ENCODE results near the gene CALD1.

CALD1 gene

GRCh38 chr7:134827436-134827835 lies 48.0 kb downstream of the CALD1 start:
- Histone ChIP-seq H3K27ac (ENCODE audit: low read depth, low read length) (no peak overlapping the region), H3K9ac (ENCODE audit: low read depth, low read length) (no peak overlapping the region), H3K27me3 (ENCODE audit: control insufficient read depth, insufficient read depth, low read length) (no peaks in the 10 kb centered on the region), H3K4me1 (ENCODE audit: control insufficient read depth, insufficient read depth, low read length) (no peaks in the 10 kb centered on the region; the same call in 1 of the 2 replicates), H3K9me3 (ENCODE audit: control insufficient read depth, insufficient read depth, low read length) (no peaks in the 10 kb centered on the region), H3K4me3 (ENCODE audit: low read depth, low read length) (no peak overlapping the region), H3K36me3 (ENCODE audit: control insufficient read depth, insufficient read depth, low read length) (no peaks in the 10 kb centered on the region)

GRCh38 chr7:134827889-134828288 lies 48.5 kb downstream of the CALD1 start:
- no peak overlapping the region for H3K27ac ChIP-seq (ENCODE audit: low read depth, low read length)
- no peak overlapping the region for H3K9ac ChIP-seq (ENCODE audit: low read depth, low read length)
- H3K36me3 ChIP-seq (ENCODE audit: control insufficient read depth, insufficient read depth, low read length) = no peaks in the 10 kb centered on the region
- H3K9me3 ChIP-seq (ENCODE audit: control insufficient read depth, insufficient read depth, low read length) = no peaks in the 10 kb centered on the region
- no peaks in the 10 kb centered on the region for H3K27me3 ChIP-seq (ENCODE audit: control insufficient read depth, insufficient read depth, low read length)
- H3K4me1 ChIP-seq (ENCODE audit: control insufficient read depth, insufficient read depth, low read length) = no peaks in the 10 kb centered on the region; the same call in 1 of the 2 replicates
- H3K4me3 ChIP-seq (ENCODE audit: low read depth, low read length) = no peak overlapping the region

- no peaks in the 10 kb centered on the region for H3K36me3 ChIP-seq (ENCODE audit: control insufficient read depth, insufficient read depth, low read length)
- H3K9me3 ChIP-seq (ENCODE audit: control insufficient read depth, insufficient read depth, low read length) = no peaks in the 10 kb centered on the region
- no peak overlapping the region for H3K9ac ChIP-seq (ENCODE audit: low read depth, low read length)
- H3K27ac ChIP-seq (ENCODE audit: low read depth, low read length) = no peak overlapping the region
- H3K27me3 ChIP-seq (ENCODE audit: control insufficient read depth, insufficient read depth, low read length) = no peaks in the 10 kb centered on the region
- H3K4me3 ChIP-seq (ENCODE audit: low read depth, low read length) = no peak overlapping the region
- H3K4me1 ChIP-seq (ENCODE audit: control insufficient read depth, insufficient read depth, low read length) = no peaks in the 10 kb centered on the region
Measured at GRCh38 chr7:134828361-134828760, 48.9 kb downstream of the CALD1 start.

- Histone ChIP-seq H3K4me1 (ENCODE audit: control insufficient read depth, insufficient read depth, low read length) (no peaks in the 10 kb centered on the region), H3K4me3 (ENCODE audit: low read depth, low read length) (no peak overlapping the region), H3K9ac (ENCODE audit: low read depth, low read length) (no peak overlapping the region), H3K27me3 (ENCODE audit: control insufficient read depth, insufficient read depth, low read length) (no peaks in the 10 kb centered on the region), H3K36me3 (ENCODE audit: control insufficient read depth, insufficient read depth, low read length) (no peaks in the 10 kb centered on the region), H3K27ac (ENCODE audit: low read depth, low read length) (no peak overlapping the region), H3K9me3 (ENCODE audit: control insufficient read depth, insufficient read depth, low read length) (no peaks in the 10 kb centered on the region)
Measured at GRCh38 chr7:134829380-134829986, 50.0 kb downstream of the CALD1 start.

- Histone ChIP-seq H3K9ac (ENCODE audit: low read depth, low read length) (no peak overlapping the region), H3K27me3 (ENCODE audit: control insufficient read depth, insufficient read depth, low read length) (no peaks in the 10 kb centered on the region), H3K27ac (ENCODE audit: low read depth, low read length) (no peak overlapping the region), H3K9me3 (ENCODE audit: control insufficient read depth, insufficient read depth, low read length) (no peaks in the 10 kb centered on the region), H3K4me1 (ENCODE audit: control insufficient read depth, insufficient read depth, low read length) (no peaks in the 10 kb centered on the region), H3K36me3 (ENCODE audit: control insufficient read depth, insufficient read depth, low read length) (no peaks in the 10 kb centered on the region), H3K4me3 (ENCODE audit: low read depth, low read length) (no peak overlapping the region)
Measured at GRCh38 chr7:134831862-134832261, 52.4 kb downstream of the CALD1 start.

- no peaks in the 10 kb centered on the region for H3K27me3 ChIP-seq (ENCODE audit: control insufficient read depth, insufficient read depth, low read length)
- H3K9ac ChIP-seq (ENCODE audit: low read depth, low read length) = no peak overlapping the region
- no peak overlapping the region for H3K4me3 ChIP-seq (ENCODE audit: low read depth, low read length)
- no peaks in the 10 kb centered on the region for H3K9me3 ChIP-seq (ENCODE audit: control insufficient read depth, insufficient read depth, low read length)
- no peak overlapping the region for H3K27ac ChIP-seq (ENCODE audit: low read depth, low read length)
- H3K36me3 ChIP-seq (ENCODE audit: control insufficient read depth, insufficient read depth, low read length) = no peaks in the 10 kb centered on the region
- no peaks in the 10 kb centered on the region for H3K4me1 ChIP-seq (ENCODE audit: control insufficient read depth, insufficient read depth, low read length)
Measured at GRCh38 chr7:134832367-134832766, 52.9 kb downstream of the CALD1 start.

GRCh38 chr7:134834689-134835462 lies 55.4 kb downstream of the CALD1 start:
- H3K4me3 ChIP-seq (ENCODE audit: low read depth, low read length) = no peak overlapping the region
- H3K36me3 ChIP-seq (ENCODE audit: control insufficient read depth, insufficient read depth, low read length) = no peaks in the 10 kb centered on the region
- H3K9ac ChIP-seq (ENCODE audit: low read depth, low read length) = no peak overlapping the region
- no peaks in the 10 kb centered on the region for H3K4me1 ChIP-seq (ENCODE audit: control insufficient read depth, insufficient read depth, low read length)
- H3K9me3 ChIP-seq (ENCODE audit: control insufficient read depth, insufficient read depth, low read length) = no peaks in the 10 kb centered on the region
- H3K27me3 ChIP-seq (ENCODE audit: control insufficient read depth, insufficient read depth, low read length) = no peaks in the 10 kb centered on the region
- H3K27ac ChIP-seq (ENCODE audit: low read depth, low read length) = no peak overlapping the region

- H3K36me3 ChIP-seq (ENCODE audit: control insufficient read depth, insufficient read depth, low read length) = no peaks in the 10 kb centered on the region
- H3K9ac ChIP-seq (ENCODE audit: low read depth, low read length) = no peak overlapping the region
- no peaks in the 10 kb centered on the region for H3K9me3 ChIP-seq (ENCODE audit: control insufficient read depth, insufficient read depth, low read length)
- H3K4me3 ChIP-seq (ENCODE audit: low read depth, low read length) = no peak overlapping the region
- no peaks in the 10 kb centered on the region for H3K27me3 ChIP-seq (ENCODE audit: control insufficient read depth, insufficient read depth, low read length)
- no peaks in the 10 kb centered on the region for H3K4me1 ChIP-seq (ENCODE audit: control insufficient read depth, insufficient read depth, low read length)
- H3K27ac ChIP-seq (ENCODE audit: low read depth, low read length) = no peak overlapping the region
Measured at GRCh38 chr7:134835463-134835823, 56.0 kb downstream of the CALD1 start.

- H3K4me3 ChIP-seq (ENCODE audit: low read depth, low read length) = no peak overlapping the region
- no peak overlapping the region for H3K9ac ChIP-seq (ENCODE audit: low read depth, low read length)
- no peaks in the 10 kb centered on the region for H3K4me1 ChIP-seq (ENCODE audit: control insufficient read depth, insufficient read depth, low read length)
- no peaks in the 10 kb centered on the region for H3K27me3 ChIP-seq (ENCODE audit: control insufficient read depth, insufficient read depth, low read length)
- H3K9me3 ChIP-seq (ENCODE audit: control insufficient read depth, insufficient read depth, low read length) = no peaks in the 10 kb centered on the region
- H3K27ac ChIP-seq (ENCODE audit: low read depth, low read length) = no peak overlapping the region
- no peaks in the 10 kb centered on the region for H3K36me3 ChIP-seq (ENCODE audit: control insufficient read depth, insufficient read depth, low read length)
Measured at GRCh38 chr7:134836447-134836846, 57.0 kb downstream of the CALD1 start.

GRCh38 chr7:134839298-134839697 lies 59.9 kb downstream of the CALD1 start:
- no peaks in the 10 kb centered on the region for H3K36me3 ChIP-seq (ENCODE audit: control insufficient read depth, insufficient read depth, low read length)
- H3K27ac ChIP-seq (ENCODE audit: low read depth, low read length) = no peak overlapping the region
- peaks cover 13% of the 10 kb centered on the region for H3K4me1 ChIP-seq (ENCODE audit: control insufficient read depth, insufficient read depth, low read length)
- no peaks in the 10 kb centered on the region for H3K9me3 ChIP-seq (ENCODE audit: control insufficient read depth, insufficient read depth, low read length)
- no peaks in the 10 kb centered on the region for H3K27me3 ChIP-seq (ENCODE audit: control insufficient read depth, insufficient read depth, low read length)
- H3K9ac ChIP-seq (ENCODE audit: low read depth, low read length) = no peak overlapping the region
- no peak overlapping the region for H3K4me3 ChIP-seq (ENCODE audit: low read depth, low read length)

GRCh38 chr7:134842062-134842461 lies 62.6 kb downstream of the CALD1 start:
- Histone ChIP-seq H3K4me3 (ENCODE audit: low read depth, low read length) (no peak overlapping the region), H3K4me1 (ENCODE audit: control insufficient read depth, insufficient read depth, low read length) (peaks cover 22% of the 10 kb centered on the region), H3K36me3 (ENCODE audit: control insufficient read depth, insufficient read depth, low read length) (0 out of 2 replicates have a peak, but pooled peaks cover 8% of the 10 kb centered on the region), H3K27ac (ENCODE audit: low read depth, low read length) (no peak overlapping the region), H3K9ac (ENCODE audit: low read depth, low read length) (no peak overlapping the region), H3K9me3 (ENCODE audit: control insufficient read depth, insufficient read depth, low read length) (no peaks in the 10 kb centered on the region), H3K27me3 (ENCODE audit: control insufficient read depth, insufficient read depth, low read length) (no peaks in the 10 kb centered on the region)
